GM18861 (cell line): Measurements from ENCODE around the gene PCBP3.
"Not testable (repeated sequence)": the region's sequence is repeated elsewhere in the genome, so short reads cannot be mapped to it uniquely, and the experiment has no call there.

Source experiments
- ATAC-seq: cut with Tn5 transposase; IDR thresholded peaks from one replicate; pipeline ENCODE4 v1.9.1; 2021; ENCODE audit not compliant: unreplicated experiment

Gene PCBP3

GRCh38 chr21:45643021-45643980 lies at the start of gene PCBP3:
Gene PCBP3, plus strand, starts transcription at chr21:45643725. Its CDS starts 206,361 bp downstream, at chr21:45850086.
- ATAC-seq: peak; percentile 64

- ATAC-seq: no peak
Observed at GRCh38 chr21:45594721-45595489, 48.6 kb upstream of the PCBP3 start.

GRCh38 chr21:45595574-45596295 lies 47.8 kb upstream of the PCBP3 start:
- no peak for ATAC-seq

DNA sequence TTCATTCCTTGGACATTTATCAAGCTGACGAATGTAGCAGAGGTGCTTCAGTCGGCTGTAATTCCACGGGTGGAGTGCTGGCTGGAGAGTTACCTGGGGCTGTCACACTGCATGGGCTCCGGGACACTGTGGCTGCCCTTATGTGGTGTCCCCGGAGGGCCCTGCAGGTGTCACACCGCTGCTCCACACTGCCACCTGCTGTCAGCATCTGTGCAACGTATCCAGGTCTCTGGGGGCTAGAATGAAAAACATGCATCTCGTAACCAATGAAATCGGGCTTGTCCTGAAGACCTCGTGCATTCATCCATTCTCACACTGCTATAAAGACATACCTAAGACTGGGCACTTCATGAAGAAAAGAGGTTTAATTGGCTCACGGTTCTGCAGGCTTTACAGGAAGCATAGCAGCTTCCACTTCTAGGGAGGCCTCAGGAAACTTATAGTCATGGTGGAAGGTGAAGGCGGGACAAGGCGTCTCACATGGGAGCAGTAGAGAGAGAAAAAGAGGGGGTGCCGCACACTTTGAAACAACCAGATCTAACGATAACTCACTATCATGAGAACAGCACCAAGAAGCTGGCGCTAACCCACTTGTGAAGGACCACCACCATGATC lies 46.7 kb upstream of the PCBP3 start:
- ATAC-seq: no peak

- ATAC-seq: no peak
Observed at GRCh38 chr21:45598109-45598508, 45.4 kb upstream of the PCBP3 start.

DNA sequence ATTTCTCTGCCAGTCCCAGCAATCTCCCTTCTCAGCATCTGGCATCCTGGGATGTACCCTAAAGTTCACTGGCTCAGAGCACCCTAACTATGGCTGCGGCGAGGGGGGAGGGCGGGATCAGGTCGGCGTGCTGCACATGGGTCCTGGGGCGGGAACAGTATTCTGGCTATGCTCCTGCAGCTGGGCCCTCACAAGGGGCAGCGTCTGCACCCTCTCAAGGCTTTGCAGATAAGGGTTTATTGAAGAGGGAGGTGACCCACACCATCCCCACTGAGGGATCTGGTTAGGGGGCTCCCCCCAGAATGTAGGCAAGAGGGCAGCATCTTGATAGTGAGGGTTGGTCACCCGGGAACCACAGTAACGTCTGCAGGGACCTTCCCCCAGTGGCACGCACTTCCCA lies 44.9 kb upstream of the PCBP3 start:
- no peak for ATAC-seq

GRCh38 chr21:45599146-45599581 lies 44.4 kb upstream of the PCBP3 start:
- ATAC-seq: no peak

- no peak for ATAC-seq
Observed at GRCh38 chr21:45600248-45600647, 43.3 kb upstream of the PCBP3 start.

DNA sequence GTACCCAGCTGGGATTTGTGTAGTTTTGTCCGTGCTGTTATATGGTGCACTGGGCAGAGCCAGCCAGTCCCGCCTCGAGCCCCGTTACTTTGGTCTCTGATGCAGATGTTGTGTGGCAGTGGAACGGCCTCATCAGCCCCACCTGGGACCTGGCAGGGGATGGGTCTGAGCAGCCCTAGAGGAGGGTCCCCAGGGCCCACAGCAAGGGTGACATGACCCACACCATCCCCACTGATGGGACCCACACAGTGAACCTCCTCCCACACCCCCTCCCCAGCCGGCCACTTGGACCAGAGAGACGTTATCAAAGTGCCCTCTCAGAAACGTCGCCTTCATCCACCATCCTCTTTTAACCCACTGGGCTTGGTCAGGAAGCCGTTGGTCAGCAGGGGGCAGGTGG lies 42.0 kb upstream of the PCBP3 start:
- ATAC-seq: no peak

- no peak for ATAC-seq
Observed at GRCh38 chr21:45602106-45602505, 41.4 kb upstream of the PCBP3 start.

DNA sequence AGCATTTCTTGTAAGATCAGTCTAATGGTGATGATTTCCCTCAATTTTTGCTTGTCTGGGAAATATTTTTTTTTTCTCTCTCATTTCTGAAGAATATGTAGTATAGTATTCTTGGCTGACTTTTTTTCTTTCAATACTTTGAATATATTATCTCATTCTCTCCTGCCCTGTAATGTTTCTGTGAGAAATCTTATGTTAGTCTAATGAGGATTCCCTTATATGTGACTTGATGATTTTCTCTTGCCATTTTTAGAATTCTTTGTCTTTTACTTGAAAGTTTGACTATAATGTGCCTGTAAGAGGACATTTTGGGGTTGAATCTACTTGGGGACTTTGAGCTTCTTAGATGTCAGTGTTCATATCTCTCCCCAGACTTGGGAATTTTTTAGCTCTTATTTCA lies 40.0 kb upstream of the PCBP3 start:
- ATAC-seq: no peak

DNA sequence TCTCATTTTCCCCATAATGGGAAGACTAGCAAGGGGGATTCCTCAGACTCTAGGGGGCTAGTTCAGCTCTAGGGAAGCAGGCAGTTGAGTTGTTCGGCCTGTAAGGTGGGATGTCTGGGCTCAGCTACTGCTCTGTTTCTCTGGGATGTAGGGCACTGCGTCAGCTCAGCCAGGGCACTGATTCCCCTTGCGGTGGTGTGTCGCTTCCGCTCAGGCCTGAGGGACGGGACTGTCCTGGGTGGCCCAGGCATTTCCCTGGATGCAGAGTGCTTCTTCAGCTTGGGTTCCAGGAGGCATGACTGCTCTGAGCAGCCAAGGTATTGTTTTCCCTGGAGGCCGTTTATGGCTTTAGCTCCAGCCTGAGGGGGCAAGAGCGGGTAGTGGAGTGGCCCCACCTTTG lies 38.8 kb upstream of the PCBP3 start:
- ATAC-seq: not testable (repeated sequence)

DNA sequence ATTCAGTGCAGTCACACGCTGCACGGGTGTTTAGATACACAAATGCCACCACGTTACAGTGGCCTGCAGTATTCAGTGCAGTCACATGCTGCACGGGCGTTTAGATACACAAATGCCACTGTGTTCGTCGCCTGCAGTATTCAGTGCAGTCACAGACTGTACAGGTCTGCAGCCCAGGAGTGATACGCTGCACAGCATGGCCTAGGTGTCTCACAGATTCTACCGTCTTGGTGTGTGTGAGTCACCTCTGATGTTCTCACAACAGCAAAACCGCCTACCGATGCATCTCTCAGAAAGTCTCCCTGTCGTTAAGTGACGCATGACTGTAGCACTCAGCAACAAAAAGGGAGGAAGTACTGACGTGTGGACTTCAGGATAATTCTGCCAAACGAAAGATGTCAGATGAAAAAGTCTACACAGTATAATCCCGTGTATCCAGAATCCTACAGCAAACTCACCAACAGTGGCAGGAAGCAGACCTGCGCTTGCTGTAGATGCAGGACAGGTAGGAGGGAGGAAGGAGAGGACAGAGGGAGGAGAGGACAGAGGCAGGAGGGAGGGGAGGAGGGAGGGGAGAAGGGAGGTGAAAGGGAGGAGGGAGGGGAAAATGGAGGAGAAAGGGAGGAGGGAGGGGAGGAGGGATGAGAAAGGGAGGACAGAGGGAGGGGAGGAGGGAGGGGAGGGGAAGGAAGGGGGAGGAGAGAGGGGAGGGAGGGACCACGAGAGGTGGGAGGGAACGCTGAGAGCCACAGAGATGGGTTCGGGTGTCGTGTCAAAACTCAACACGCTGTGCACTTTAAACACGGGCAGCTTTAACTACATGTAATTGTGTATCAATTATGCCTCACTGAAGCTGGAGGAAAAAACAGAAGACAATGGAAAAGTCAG lies 36.3 kb upstream of the PCBP3 start:
- no peak for ATAC-seq

DNA sequence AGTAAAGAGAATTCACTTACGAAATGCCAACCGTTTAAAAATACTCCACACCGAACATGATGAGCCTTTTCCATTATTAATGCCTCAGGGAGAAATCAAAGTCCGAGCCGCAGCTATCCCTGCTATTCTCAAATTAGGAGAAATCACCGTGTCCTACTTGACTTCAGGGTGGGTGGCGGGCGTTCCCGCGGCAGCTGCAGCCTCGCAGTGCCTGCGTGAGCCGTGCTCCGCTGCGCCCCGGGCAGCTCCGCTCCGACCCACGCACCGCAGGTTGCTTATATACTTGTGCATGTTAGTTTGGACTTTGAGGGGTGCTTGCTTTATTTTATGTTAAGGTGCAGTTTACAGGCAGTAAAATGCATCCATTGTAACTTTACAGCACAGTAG lies 35.6 kb upstream of the PCBP3 start:
- ATAC-seq: no peak

DNA sequence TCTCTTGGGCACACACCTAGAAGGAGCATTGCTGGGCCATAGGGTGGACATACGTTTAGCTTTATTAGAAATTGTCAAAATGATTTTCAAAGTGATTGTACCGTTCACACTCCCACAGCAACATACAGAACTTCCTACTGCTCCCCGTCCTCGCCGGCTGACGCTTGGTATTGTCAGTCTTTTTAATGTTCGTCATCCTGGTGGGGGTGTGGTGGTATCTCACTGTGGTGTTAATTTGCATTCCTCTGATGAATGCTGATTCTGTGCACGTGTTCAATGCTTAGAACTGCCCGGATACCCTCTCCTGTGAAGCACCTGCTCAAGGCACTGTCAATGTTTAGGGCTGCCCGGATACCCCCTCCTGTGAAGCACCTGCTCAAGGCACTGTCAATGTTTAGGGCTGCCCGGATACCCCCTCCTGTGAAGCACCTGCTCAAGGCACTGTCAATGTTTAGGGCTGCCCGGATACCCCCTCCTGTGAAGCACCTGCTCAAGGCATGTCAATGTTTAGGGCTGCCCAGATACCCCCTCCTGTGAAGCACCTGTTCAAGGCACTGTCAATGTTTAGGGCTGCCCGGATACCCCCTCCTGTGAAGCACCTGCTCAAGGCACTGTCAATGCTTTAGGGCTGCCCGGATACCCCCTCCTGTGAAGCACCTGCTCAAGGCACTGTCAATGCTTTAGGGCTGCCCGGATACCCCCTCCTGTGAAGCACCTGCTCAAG lies 34.6 kb upstream of the PCBP3 start:
- not testable (repeated sequence) for ATAC-seq

- not testable (repeated sequence) for ATAC-seq
Observed at GRCh38 chr21:45609616-45610015, 33.9 kb upstream of the PCBP3 start.

DNA sequence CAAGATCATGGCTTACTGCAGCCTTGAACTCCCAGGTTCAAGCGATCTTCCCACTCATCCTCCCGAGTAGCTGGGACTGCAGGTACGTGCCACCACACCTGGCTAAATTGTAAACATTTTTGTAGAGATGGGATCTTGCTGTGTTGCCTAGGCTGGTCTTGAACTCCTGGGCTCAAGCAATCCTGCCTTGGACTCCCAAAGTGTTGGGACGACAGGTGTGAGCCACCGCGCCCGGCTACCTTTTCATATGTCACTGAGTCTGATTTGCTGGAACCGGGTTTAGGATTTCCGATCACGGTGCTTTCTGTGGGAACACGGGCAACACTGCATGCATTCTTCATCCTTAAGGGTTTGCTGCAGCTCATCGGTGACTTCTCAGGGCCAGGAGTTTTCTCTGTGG lies 32.2 kb upstream of the PCBP3 start:
- ATAC-seq: no peak

- no peak for ATAC-seq
Observed at GRCh38 chr21:45611939-45612664, 31.4 kb upstream of the PCBP3 start.

DNA sequence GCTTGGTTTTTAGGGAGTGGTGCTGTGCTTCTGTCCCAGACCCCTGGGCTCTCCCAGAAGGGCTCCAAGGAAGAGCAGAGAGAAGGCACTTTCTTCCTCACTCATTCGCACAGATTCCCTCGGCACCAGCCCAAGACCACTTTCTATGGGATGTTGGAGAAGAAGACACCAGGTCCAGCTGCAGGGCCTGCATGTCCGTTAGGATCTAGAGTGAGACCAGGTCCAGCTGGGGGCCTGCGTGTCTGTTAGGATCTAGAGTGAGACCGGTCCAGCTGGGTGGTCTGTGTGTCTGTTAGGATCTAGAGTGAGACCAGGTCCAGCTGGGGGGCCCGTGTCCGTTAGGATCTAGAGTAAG lies 30.9 kb upstream of the PCBP3 start:
- not testable (repeated sequence) for ATAC-seq
